Activated B cell treated with CpG ODN at 0.5 μM for 24 hours (primary cell): Measurements from ENCODE around the gene CDKN2AIP. TPM values are rescaled to one million over a fixed set of nuclear protein-coding genes. Genes with fewer than 3 reads are reported as not detected.
"Not testable (repeated sequence)": the region's sequence is repeated elsewhere in the genome, so short reads cannot be mapped to it uniquely, and the experiment has no call there.

Source experiments
- ATAC-seq: fragments of 200-7000 bp; cut with Tn5 transposase; one replicate; pipeline ENCODE4 v1.10.0; 2021; ENCODE audit warnings: low read depth, mild to moderate bottlenecking, moderate library complexity
- CTCF ChIA-PET: fragments of 350-600 bp; sonication (Branson Sonifier 250); formaldehyde crosslinking; loops from one replicate; lab custom pipeline; 2021; ENCODE audit warnings: antibody characterized with exemption; lab: Charles Lee
- POLR2A ChIA-PET: fragments of 350-600 bp; sonication (Branson Sonifier 250); formaldehyde crosslinking; loops from one replicate; lab custom pipeline; 2021; ENCODE audit warnings: antibody characterized with exemption; lab: Charles Lee
- DNase-seq: peaks from one replicate; pipeline ENCODE4 v3.0.0; 2022
- H3K27ac Mint-ChIP-seq: one replicate; pipeline ENCODE4 v1.8.0; 2020; ENCODE audit warnings: mixed read lengths
- H3K27me3 Mint-ChIP-seq: one replicate; pipeline ENCODE4 v1.8.0; 2021; ENCODE audit warnings: mixed read lengths
- H3K36me3 Mint-ChIP-seq: one replicate; pipeline ENCODE4 v1.8.0; 2021; ENCODE audit warnings: low read depth, mixed read lengths
- H3K4me1 Mint-ChIP-seq: one replicate; pipeline ENCODE4 v1.8.0; 2021; ENCODE audit warnings: mixed read lengths
- H3K4me3 Mint-ChIP-seq: one replicate; pipeline ENCODE4 v1.8.0; 2020; ENCODE audit warnings: mild to moderate bottlenecking, mixed read lengths
- H3K9me3 Mint-ChIP-seq: one replicate; pipeline ENCODE4 v1.8.0; 2020; ENCODE audit warnings: mixed read lengths
- intact Hi-C: fragments of 100-400 bp; cut with micrococcal nuclease; formaldehyde crosslinking; loops from one replicate; pipeline ENCODE4 v1.15.1; 2024
- total RNA-seq: library from RNA; stranded (reverse); gene quantifications from 2 replicates; pipeline ENCODE4 v1.2.3, GENCODE V29; 2022
- TF ChIP-seq, protein P1 (sequence below): fragments of 200-600 bp; IDR thresholded peaks from one replicate; pipeline ENCODE4 v1.8.0; 2022; ENCODE audit warnings: antibody characterized with exemption, mild to moderate bottlenecking

CDKN2AIP gene
- total RNA-seq, 1 donor from 2014 or later: 21.8 TPM

- POLR2A ChIA-PET: no interaction called here
- ATAC-seq: no peak
- TF ChIP-seq, protein P1, sequence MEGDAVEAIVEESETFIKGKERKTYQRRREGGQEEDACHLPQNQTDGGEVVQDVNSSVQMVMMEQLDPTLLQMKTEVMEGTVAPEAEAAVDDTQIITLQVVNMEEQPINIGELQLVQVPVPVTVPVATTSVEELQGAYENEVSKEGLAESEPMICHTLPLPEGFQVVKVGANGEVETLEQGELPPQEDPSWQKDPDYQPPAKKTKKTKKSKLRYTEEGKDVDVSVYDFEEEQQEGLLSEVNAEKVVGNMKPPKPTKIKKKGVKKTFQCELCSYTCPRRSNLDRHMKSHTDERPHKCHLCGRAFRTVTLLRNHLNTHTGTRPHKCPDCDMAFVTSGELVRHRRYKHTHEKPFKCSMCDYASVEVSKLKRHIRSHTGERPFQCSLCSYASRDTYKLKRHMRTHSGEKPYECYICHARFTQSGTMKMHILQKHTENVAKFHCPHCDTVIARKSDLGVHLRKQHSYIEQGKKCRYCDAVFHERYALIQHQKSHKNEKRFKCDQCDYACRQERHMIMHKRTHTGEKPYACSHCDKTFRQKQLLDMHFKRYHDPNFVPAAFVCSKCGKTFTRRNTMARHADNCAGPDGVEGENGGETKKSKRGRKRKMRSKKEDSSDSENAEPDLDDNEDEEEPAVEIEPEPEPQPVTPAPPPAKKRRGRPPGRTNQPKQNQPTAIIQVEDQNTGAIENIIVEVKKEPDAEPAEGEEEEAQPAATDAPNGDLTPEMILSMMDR: no peak
- no peak for DNase-seq
- H3K27ac Mint-ChIP-seq: no peak overlapping the region
- H3K4me1 Mint-ChIP-seq: no peaks in the 10 kb centered on the region
- CTCF ChIA-PET: no interaction called here
- no peaks in the 10 kb centered on the region for H3K9me3 Mint-ChIP-seq
- intact Hi-C loops: no loop called here
- no peaks in the 10 kb centered on the region for H3K36me3 Mint-ChIP-seq
- H3K4me3 Mint-ChIP-seq: no peak overlapping the region
- H3K27me3 Mint-ChIP-seq: peaks cover 3% of the 10 kb centered on the region
These were observed 13.5 kb upstream of the CDKN2AIP start for GRCh38 chr4:183430994-183431347.

DNA sequence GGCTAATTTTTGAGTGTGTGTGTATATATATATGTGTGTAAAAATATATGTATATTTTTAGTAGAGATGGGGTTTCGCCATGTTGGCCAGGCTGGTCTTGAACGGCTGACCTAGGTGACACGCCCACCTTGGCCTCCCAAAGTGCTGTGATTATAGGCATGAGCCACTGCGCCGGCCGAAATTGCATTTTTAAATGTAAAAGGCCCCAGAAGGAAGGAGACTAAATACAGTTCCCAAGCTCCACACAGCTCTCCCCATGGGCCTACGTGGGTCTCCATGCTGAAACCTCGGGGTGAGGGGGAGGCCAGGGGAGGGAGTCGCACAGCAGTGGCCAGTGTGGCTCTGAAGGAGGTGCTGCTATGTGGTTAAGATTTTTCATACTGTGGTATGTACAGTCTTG is 12.8 kb upstream of the CDKN2AIP start:
- TF ChIP-seq, protein P1: no peak
- POLR2A ChIA-PET: no interaction called here
- no peak for ATAC-seq
- Mint-ChIP-seq H3K9me3 (no peaks in the 10 kb centered on the region), H3K27ac (no peak overlapping the region), H3K4me3 (no peak overlapping the region), H3K4me1 (no peaks in the 10 kb centered on the region), H3K36me3 (no peaks in the 10 kb centered on the region), H3K27me3 (no peaks in the 10 kb centered on the region)
- CTCF ChIA-PET: no interaction called here
- no peak for DNase-seq
- intact Hi-C loops: no loop called here

DNA sequence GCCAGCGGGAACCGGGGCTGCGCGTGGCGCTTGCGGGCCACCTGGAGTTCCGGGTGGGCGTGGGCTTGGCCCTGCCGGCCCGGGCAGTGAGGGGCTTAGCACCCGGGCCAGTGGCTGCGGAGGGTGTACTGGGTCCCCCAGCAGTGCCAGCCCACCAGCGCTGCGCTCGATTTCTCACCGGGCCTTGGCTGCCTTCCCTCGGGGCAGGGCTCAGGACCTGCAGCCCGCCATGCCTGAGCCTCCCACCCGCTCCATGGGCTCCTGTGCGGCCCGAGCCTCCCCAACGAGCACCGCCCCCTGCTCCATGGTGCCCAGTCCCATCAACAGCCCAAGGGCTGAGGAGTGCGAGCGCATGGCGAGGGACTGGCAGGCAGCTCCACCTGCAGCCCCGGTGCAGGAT is 11.3 kb upstream of the CDKN2AIP start:
- H3K9me3 Mint-ChIP-seq, DNase-seq, H3K36me3 Mint-ChIP-seq, H3K27ac Mint-ChIP-seq, H3K4me3 Mint-ChIP-seq, ATAC-seq, intact Hi-C loops, CTCF ChIA-PET, H3K4me1 Mint-ChIP-seq, H3K27me3 Mint-ChIP-seq: not testable (repeated sequence)
- POLR2A ChIA-PET: interaction anchor here (1.2 kb wide), 1 partner anchor 11 kb away, joined by 3 read pairs; no protein-coding TSS in a partner anchor

- no peak overlapping the region for H3K4me3 Mint-ChIP-seq
- ATAC-seq: no peak
- POLR2A ChIA-PET: interaction anchor here (1.2 kb wide), 1 partner anchor 10 kb away, joined by 3 read pairs; no protein-coding TSS in a partner anchor
- no peaks in the 10 kb centered on the region for H3K4me1 Mint-ChIP-seq
- H3K9me3 Mint-ChIP-seq: no peaks in the 10 kb centered on the region
- CTCF ChIA-PET: no interaction called here
- DNase-seq: no peak
- no peaks in the 10 kb centered on the region for H3K27me3 Mint-ChIP-seq
- H3K36me3 Mint-ChIP-seq: no peaks in the 10 kb centered on the region
- intact Hi-C loops: no loop called here
- TF ChIP-seq, protein P1: no peak
- no peak overlapping the region for H3K27ac Mint-ChIP-seq
These were observed 10.2 kb upstream of the CDKN2AIP start for GRCh38 chr4:183434264-183434663.

DNA sequence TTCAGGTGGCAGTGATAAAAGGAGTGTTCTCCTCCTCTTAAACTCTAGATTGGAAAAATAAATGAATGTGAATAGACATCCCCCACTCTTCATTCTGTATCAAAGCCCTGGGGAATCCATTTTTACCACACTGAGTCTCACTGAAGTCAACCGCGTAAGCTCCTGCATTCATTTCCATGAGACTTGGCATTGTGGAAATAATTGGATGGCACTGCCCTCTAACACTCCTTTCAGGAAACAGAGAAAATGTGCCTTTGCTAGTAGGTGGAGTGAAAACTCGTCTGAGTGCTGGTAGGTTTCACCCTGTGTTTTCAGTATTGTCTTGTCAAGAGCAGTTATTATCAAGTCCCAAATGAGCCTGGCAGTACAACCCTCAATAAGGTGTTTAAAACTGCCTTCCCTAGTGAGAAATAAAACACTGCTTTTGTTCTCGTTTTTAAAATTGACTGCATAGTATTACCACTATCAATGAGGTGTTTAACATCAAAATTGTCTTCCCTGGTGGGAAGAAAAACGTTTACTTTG is 9.7 kb upstream of the CDKN2AIP start:
- ATAC-seq (no peak), DNase-seq (no peak)
- Mint-ChIP-seq H3K4me3 (no peak overlapping the region), H3K36me3 (no peaks in the 10 kb centered on the region), H3K9me3 (no peaks in the 10 kb centered on the region), H3K27ac (no peak overlapping the region), H3K4me1 (no peaks in the 10 kb centered on the region), H3K27me3 (no peaks in the 10 kb centered on the region)
- TF ChIP-seq, protein P1: no peak
- POLR2A ChIA-PET: no interaction called here
- intact Hi-C loops: no loop called here
- CTCF ChIA-PET: no interaction called here

DNA sequence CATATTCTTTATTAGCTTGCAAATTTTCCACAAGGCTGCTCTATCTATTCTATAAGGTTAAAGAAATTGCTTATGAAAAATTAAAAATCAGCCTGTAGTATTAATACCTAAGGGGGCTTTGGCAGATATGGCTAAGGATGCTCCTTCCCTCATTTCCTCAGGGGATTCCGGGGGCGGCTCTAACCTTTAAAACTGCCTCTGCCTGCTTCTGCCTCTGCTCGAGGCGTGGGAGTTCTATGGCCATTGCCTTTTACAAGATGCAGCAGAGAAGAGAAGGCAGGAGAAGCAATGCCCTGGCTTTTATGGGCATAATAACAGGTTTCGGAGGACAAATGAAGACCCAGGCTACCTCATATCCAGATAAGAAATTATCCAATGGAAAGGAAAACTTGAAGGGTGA is 8.6 kb upstream of the CDKN2AIP start:
- Mint-ChIP-seq H3K36me3 (no peaks in the 10 kb centered on the region), H3K4me3 (no peak overlapping the region), H3K27me3 (no peaks in the 10 kb centered on the region), H3K9me3 (no peaks in the 10 kb centered on the region), H3K27ac (no peak overlapping the region), H3K4me1 (no peaks in the 10 kb centered on the region)
- ChIA-PET CTCF (no interaction called here), POLR2A (interaction anchor here (0.6 kb wide), 1 partner anchor 515 kb away, joined by 8 read pairs; no protein-coding TSS in a partner anchor)
- ATAC-seq (no peak), DNase-seq (no peak)
- intact Hi-C loops: no loop called here
- TF ChIP-seq, protein P1: no peak
